ENCODE measurements around the gene AGT.
"Not testable (repeated sequence)": the region's sequence is repeated elsewhere in the genome, so short reads cannot be mapped to it uniquely, and the experiment has no call there.

The AGT gene

GRCh38 chr1:230743899-230744298 lies 30.0 kb upstream of the AGT start:
- no peak for DNase-seq

GRCh38 chr1:230739564-230740290 lies 25.8 kb upstream of the AGT start:
- no peak for DNase-seq

- DNase-seq = no peak
These were observed 23.8 kb upstream of the AGT start for GRCh38 chr1:230737622-230738262.

- DNase-seq = no peak
These were observed 21.5 kb upstream of the AGT start for GRCh38 chr1:230735447-230735846.

- DNase-seq = no peak
These were observed 17.1 kb upstream of the AGT start for GRCh38 chr1:230730977-230731376.

- DNase-seq = no peak
These were observed 14.9 kb upstream of the AGT start for GRCh38 chr1:230728710-230729392.

- DNase-seq = no peak
These were observed 11.5 kb upstream of the AGT start for GRCh38 chr1:230725256-230726012.

- DNase-seq = not testable (repeated sequence)
These were observed 8.1 kb upstream of the AGT start for GRCh38 chr1:230721849-230722522.

GRCh38 chr1:230717251-230717650 lies 3.3 kb upstream of the AGT start:
- DNase-seq = no peak

- DNase-seq = not testable (repeated sequence)
These were observed 2.5 kb upstream of the AGT start for GRCh38 chr1:230716453-230716852.

GRCh38 chr1:230715510-230715909 lies 1.6 kb upstream of the AGT start:
- DNase-seq = no peak

- DNase-seq = no peak
These were observed 391 bp downstream of the AGT start for GRCh38 chr1:230713547-230713914.

GRCh38 chr1:230713138-230713537 lies 784 bp downstream of the AGT start:
- DNase-seq = no peak

- DNase-seq = no peak
These were observed 1.4 kb downstream of the AGT start for GRCh38 chr1:230712470-230712942.

- DNase-seq = no peak
These were observed 2.7 kb downstream of the AGT start for GRCh38 chr1:230711245-230711644.

GRCh38 chr1:230710543-230710904 lies 3.4 kb downstream of the AGT start:
- DNase-seq = no peak

- no peak for DNase-seq
These were observed 4.0 kb downstream of the AGT start for GRCh38 chr1:230709619-230710542.

- no peak for DNase-seq
These were observed 5.0 kb downstream of the AGT start for GRCh38 chr1:230708631-230709580.

- no peak for DNase-seq
These were observed 5.9 kb downstream of the AGT start for GRCh38 chr1:230707732-230708630.

All from RPMI8226 (cell line).